A673 (cell line): ENCODE results near the gene PIK3R6.

ENCODE experiments used
- CTCF ChIP-seq: fragments of 300-800, 200-600 bp; sonication (generic); conservative IDR thresholded peaks from 2 replicates; pipeline ENCODE4 v1.5.1; 2017; ENCODE audit warnings: low read depth, mild to moderate bottlenecking, antibody characterized with exemption, low read length, moderate library complexity, mixed read lengths
- EZH2 ChIP-seq: fragments of 200-600 bp; sonication (generic); IDR thresholded peaks from 2 replicates; pipeline ENCODE4 v1.6.1; 2017; ENCODE audit warnings: borderline replicate concordance, low read depth, mild to moderate bottlenecking, mixed read lengths, antibody characterized with exemption, low read length; ENCODE audit not compliant: poor library complexity, severe bottlenecking

DNA sequence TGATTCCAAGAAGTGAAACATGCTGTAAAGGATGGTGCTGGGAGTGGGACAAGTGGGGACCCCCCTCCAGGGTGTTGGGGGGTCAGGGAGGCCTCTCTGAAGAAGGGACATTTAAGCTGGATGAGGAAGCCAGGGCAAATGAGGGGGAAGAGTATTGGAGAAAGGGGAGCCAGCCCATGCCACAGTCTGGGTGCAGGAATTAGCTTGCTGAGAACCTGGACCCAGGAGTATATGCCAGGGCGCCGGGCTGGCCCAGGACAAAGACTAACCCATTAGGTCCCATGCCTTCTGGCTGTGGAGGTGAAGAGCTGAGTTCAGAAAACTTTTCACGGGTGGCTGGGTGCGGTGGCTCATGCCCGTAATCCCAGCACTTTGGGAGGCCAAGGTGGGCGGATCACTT, 45.6 kb upstream of the PIK3R6 start:
- no peak for TF ChIP-seq CTCF
- no peak for TF ChIP-seq EZH2
